ENCODE results near the gene GLIS1. TPM values are rescaled to one million over a fixed set of nuclear protein-coding genes. Genes with fewer than 3 reads are reported as not detected.

GLIS1 gene
- total RNA-seq, 1 donor from 2014 or later, result 1.6 TPM

GRCh38 chr1:53616927-53617326 lies 122.0 kb downstream of the GLIS1 start:
- Mint-ChIP-seq H3K4me1 (no peaks in the 10 kb centered on the region), H3K27me3 (ENCODE audit: low read depth) (no peaks in the 10 kb centered on the region), H3K4me3 (no peak overlapping the region), H3K36me3 (no peaks in the 10 kb centered on the region), H3K9me3 (peaks cover 1% of the 10 kb centered on the region), H3K27ac (no peak overlapping the region)
- DNase-seq (ENCODE audit: low spot score in 2 of 2, unreplicated experiment in 2 of 2), result peak in 1 of 2 experiments; percentile 20
- TF ChIP-seq CTCF (IDR thresholded peaks at IDR 0.05; ENCODE audit: unreplicated experiment), result no peak

- no peak for TF ChIP-seq CTCF (IDR thresholded peaks at IDR 0.05; ENCODE audit: unreplicated experiment)
- peak in 1 of 2 experiments; percentile 29 for DNase-seq (ENCODE audit: low spot score in 2 of 2, unreplicated experiment in 2 of 2)
- no peaks in the 10 kb centered on the region for H3K36me3 Mint-ChIP-seq
- no peaks in the 10 kb centered on the region for H3K27me3 Mint-ChIP-seq (ENCODE audit: low read depth)
- no peaks in the 10 kb centered on the region for H3K4me1 Mint-ChIP-seq
- peaks cover 6% of the 10 kb centered on the region for H3K9me3 Mint-ChIP-seq
- no peak overlapping the region for H3K4me3 Mint-ChIP-seq
- no peak overlapping the region for H3K27ac Mint-ChIP-seq
These were observed 122.5 kb downstream of the GLIS1 start for GRCh38 chr1:53616511-53616910.

GRCh38 chr1:53615101-53615500 lies 123.9 kb downstream of the GLIS1 start:
- DNase-seq (ENCODE audit: low spot score in 2 of 2, unreplicated experiment in 2 of 2), result peak in 1 of 2 experiments; percentile 20
- Mint-ChIP-seq H3K27me3 (ENCODE audit: low read depth) (no peaks in the 10 kb centered on the region), H3K4me3 (no peak overlapping the region), H3K4me1 (no peaks in the 10 kb centered on the region), H3K9me3 (peaks cover 18% of the 10 kb centered on the region), H3K27ac (no peak overlapping the region), H3K36me3 (no peaks in the 10 kb centered on the region)
- no peak for TF ChIP-seq CTCF (IDR thresholded peaks at IDR 0.05; ENCODE audit: unreplicated experiment)

GRCh38 chr1:53614231-53615021 lies 124.5 kb downstream of the GLIS1 start:
- DNase-seq (ENCODE audit: low spot score in 2 of 2, unreplicated experiment in 2 of 2), result peak in 1 of 2 experiments; percentile 9
- peaks cover 21% of the 10 kb centered on the region for H3K9me3 Mint-ChIP-seq
- H3K4me1 Mint-ChIP-seq, result no peaks in the 10 kb centered on the region
- H3K27ac Mint-ChIP-seq, result no peak overlapping the region
- H3K4me3 Mint-ChIP-seq, result no peak overlapping the region
- no peak for TF ChIP-seq CTCF (IDR thresholded peaks at IDR 0.05; ENCODE audit: unreplicated experiment)
- H3K27me3 Mint-ChIP-seq (ENCODE audit: low read depth), result no peaks in the 10 kb centered on the region
- H3K36me3 Mint-ChIP-seq, result no peaks in the 10 kb centered on the region

GRCh38 chr1:53608676-53609075 lies 130.3 kb downstream of the GLIS1 start:
- no peak for DNase-seq (ENCODE audit: low spot score in 2 of 2, unreplicated experiment in 2 of 2)
- Mint-ChIP-seq H3K4me3 (no peak overlapping the region), H3K27me3 (ENCODE audit: low read depth) (no peaks in the 10 kb centered on the region), H3K27ac (no peak overlapping the region), H3K4me1 (peaks cover 4% of the 10 kb centered on the region), H3K9me3 (peaks cover 23% of the 10 kb centered on the region), H3K36me3 (no peaks in the 10 kb centered on the region)
- no peak for TF ChIP-seq CTCF (IDR thresholded peaks at IDR 0.05; ENCODE audit: unreplicated experiment)

Measured in mesothelial cell of epicardium (in vitro differentiated cells).